PC-9 (cell line): ENCODE measurements around the gene TNFRSF9. TPM values are rescaled to one million over a fixed set of nuclear protein-coding genes. Genes with fewer than 3 reads are reported as not detected.

Experiments
- BruUV-seq: library from RNA; stranded (reverse); fragments of 400-500 nt; replicated peaks from 2 replicates; lab custom pipeline; 2021; lab: Mats Ljungman, UMichigan
- CTCF ChIA-PET: fragments of 300-600 bp; sonication (Branson Sonifier 250); formaldehyde crosslinking; loops from one replicate; lab custom pipeline; 2022; ENCODE audit warnings: antibody characterized with exemption; lab: Charles Lee
- POLR2A ChIA-PET: fragments of 300-600 bp; sonication (Branson Sonifier 250); formaldehyde crosslinking; loops from one replicate; lab custom pipeline; 2022; ENCODE audit warnings: antibody characterized with exemption; ENCODE audit not compliant: unreplicated experiment; lab: Charles Lee
- DNase-seq, 2 experiments: peaks; one replicate each; pipeline versions ENCODE4 v3.0.0 to v3.0.0-alpha.2; 2015 to 2022; ENCODE audit warnings: mixed read lengths in 1 of 2
- H2AFZ ChIP-seq: fragments of 200-600 bp; sonication (generic); 2 replicates; pipeline ENCODE4 v1.8.1; 2017; ENCODE audit warnings: antibody characterized with exemption
- H3F3A ChIP-seq: fragments of 200-600 bp; sonication (generic); 2 replicates; pipeline ENCODE4 v1.8.1; 2017; ENCODE audit warnings: antibody characterized with exemption, mild to moderate bottlenecking, low read depth; ENCODE audit not compliant: insufficient read depth
- H3K27ac ChIP-seq: fragments of 200-600 bp; sonication (generic); 2 replicates; pipeline ENCODE4 v1.6.1; 2016; ENCODE audit warnings: mixed run types
- H3K27me3 ChIP-seq: fragments of 200-600 bp; sonication (generic); 2 replicates; pipeline ENCODE4 v1.6.1; 2016; ENCODE audit warnings: low read depth, mixed run types; ENCODE audit not compliant: insufficient read depth
- H3K36me3 ChIP-seq: fragments of 200-600 bp; sonication (generic); 2 replicates; pipeline ENCODE4 v1.6.1; 2016; ENCODE audit warnings: low read depth, mixed run types
- H3K4me1 ChIP-seq: fragments of 200-600 bp; sonication (generic); replicated peaks from 2 replicates; pipeline ENCODE4 v1.6.1; 2016; ENCODE audit warnings: mixed run types; ENCODE audit not compliant: insufficient read depth
- H3K4me2 ChIP-seq: fragments of 200-600 bp; sonication (generic); 2 replicates; pipeline ENCODE4 v1.6.1; 2017; ENCODE audit warnings: mixed run types
- H3K4me3 ChIP-seq: fragments of 200-600 bp; sonication (generic); 2 replicates; pipeline ENCODE4 v1.6.1; 2016; ENCODE audit warnings: mixed run types
- H3K79me2 ChIP-seq: fragments of 200-600 bp; sonication (generic); 2 replicates; pipeline ENCODE4 v1.6.1; 2017; ENCODE audit warnings: low read depth, mixed run types
- H3K9me2 ChIP-seq: fragments of 200-600 bp; sonication (generic); 2 replicates; pipeline ENCODE4 v1.8.1; 2017; ENCODE audit warnings: mild to moderate bottlenecking; ENCODE audit not compliant: insufficient read depth
- H3K9me3 ChIP-seq: fragments of 200-600 bp; sonication (generic); 2 replicates; pipeline ENCODE4 v1.8.1; 2016; ENCODE audit warnings: low read depth; ENCODE audit not compliant: insufficient read depth
- H4K20me1 ChIP-seq: fragments of 200-600 bp; sonication (generic); 2 replicates; pipeline ENCODE4 v1.8.1; 2017; ENCODE audit not compliant: insufficient read depth
- CTCF ChIP-seq: fragments of 200-600 bp; sonication (generic); conservative IDR thresholded peaks from 2 replicates; pipeline ENCODE4 v1.6.1; 2017; ENCODE audit warnings: mixed run types, antibody characterized with exemption, mild to moderate bottlenecking, moderate library complexity
- EZH2 ChIP-seq: fragments of 200-600 bp; sonication (generic); IDR thresholded peaks from 2 replicates; pipeline ENCODE4 v1.8.0; 2017; ENCODE audit warnings: antibody characterized with exemption, low read depth
- intact Hi-C: fragments of 100-400 bp; cut with micrococcal nuclease; formaldehyde crosslinking; loops from one replicate; pipeline ENCODE4 v1.10.0; 2022; ENCODE audit not compliant: unreplicated experiment
- total RNA-seq: library from RNA; stranded (reverse); gene quantifications from 2 replicates; pipeline ENCODE4 v1.2.3, GENCODE V29; 2021

Gene TNFRSF9
- total RNA-seq, 1 experiment from 2014 or later: 0.70 TPM

DNA sequence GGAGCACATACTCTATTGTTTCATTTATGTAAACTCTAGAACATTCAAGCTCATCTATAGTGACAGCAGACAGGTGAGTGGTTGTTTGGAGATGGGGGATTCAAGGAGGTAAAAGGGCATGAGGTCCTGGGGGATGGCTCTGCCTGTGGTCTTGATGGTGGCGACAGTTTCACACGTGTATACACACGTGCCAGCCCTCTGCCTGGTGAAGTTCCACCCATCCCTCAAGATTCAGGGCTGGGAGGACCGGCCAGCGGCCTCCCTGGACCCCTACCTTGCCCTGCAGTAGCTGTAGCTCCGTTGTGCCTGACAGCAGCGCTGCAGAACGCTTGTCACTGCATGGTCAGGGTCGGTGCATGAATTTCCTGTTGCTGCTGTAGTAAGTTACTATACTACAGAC is 48.8 kb downstream of the TNFRSF9 start:
- CTCF ChIA-PET: no interaction called here

GRCh38 chr1:7890853-7891252 is 49.8 kb downstream of the TNFRSF9 start:
- H3K9me3 ChIP-seq: no peaks in the 10 kb centered on the region
- H3K4me2 ChIP-seq: no peak overlapping the region
- H3K27ac ChIP-seq: no peak overlapping the region
- no peaks in the 10 kb centered on the region for H3K36me3 ChIP-seq
- no peaks in the 10 kb centered on the region for H4K20me1 ChIP-seq
- no peaks in the 10 kb centered on the region for H3K9me2 ChIP-seq
- H3K27me3 ChIP-seq: no peaks in the 10 kb centered on the region
- no peak for TF ChIP-seq CTCF
- TF ChIP-seq EZH2: no peak
- CTCF ChIA-PET: interaction anchor here (0.6 kb wide), 1 partner anchor 244 kb away, joined by 3 read pairs; no protein-coding TSS in a partner anchor
- intact Hi-C loops: no loop called here
- no peak overlapping the region for H3K4me3 ChIP-seq
- BruUV-seq: no TSS peak
- no peak overlapping the region for H2AFZ ChIP-seq
- POLR2A ChIA-PET: interaction anchor here (0.6 kb wide), 1 partner anchor 58 kb away, joined by 3 read pairs; no protein-coding TSS in a partner anchor
- H3K79me2 ChIP-seq: no peaks in the 10 kb centered on the region
- no peaks in the 10 kb centered on the region for H3F3A ChIP-seq
- H3K4me1 ChIP-seq: no peaks in the 10 kb centered on the region
- no peak for DNase-seq

More for the DNA sequence above, 48.8 kb downstream of the TNFRSF9 start:
- H3K27ac ChIP-seq: no peak overlapping the region
- intact Hi-C loops: no loop called here
- no peaks in the 10 kb centered on the region for H4K20me1 ChIP-seq
- no peak for DNase-seq
- no peaks in the 10 kb centered on the region for H3K27me3 ChIP-seq
- no peaks in the 10 kb centered on the region for H3K79me2 ChIP-seq
- no peak overlapping the region for H2AFZ ChIP-seq
- POLR2A ChIA-PET: no interaction called here
- no peaks in the 10 kb centered on the region for H3K36me3 ChIP-seq
- H3K9me2 ChIP-seq: no peaks in the 10 kb centered on the region
- no peak overlapping the region for H3K4me2 ChIP-seq
- BruUV-seq: no TSS peak
- TF ChIP-seq EZH2 (no peak), CTCF (no peak)
- H3K4me1 ChIP-seq: no peaks in the 10 kb centered on the region
- H3F3A ChIP-seq: no peaks in the 10 kb centered on the region
- H3K9me3 ChIP-seq: no peaks in the 10 kb centered on the region
- no peak overlapping the region for H3K4me3 ChIP-seq

DNA sequence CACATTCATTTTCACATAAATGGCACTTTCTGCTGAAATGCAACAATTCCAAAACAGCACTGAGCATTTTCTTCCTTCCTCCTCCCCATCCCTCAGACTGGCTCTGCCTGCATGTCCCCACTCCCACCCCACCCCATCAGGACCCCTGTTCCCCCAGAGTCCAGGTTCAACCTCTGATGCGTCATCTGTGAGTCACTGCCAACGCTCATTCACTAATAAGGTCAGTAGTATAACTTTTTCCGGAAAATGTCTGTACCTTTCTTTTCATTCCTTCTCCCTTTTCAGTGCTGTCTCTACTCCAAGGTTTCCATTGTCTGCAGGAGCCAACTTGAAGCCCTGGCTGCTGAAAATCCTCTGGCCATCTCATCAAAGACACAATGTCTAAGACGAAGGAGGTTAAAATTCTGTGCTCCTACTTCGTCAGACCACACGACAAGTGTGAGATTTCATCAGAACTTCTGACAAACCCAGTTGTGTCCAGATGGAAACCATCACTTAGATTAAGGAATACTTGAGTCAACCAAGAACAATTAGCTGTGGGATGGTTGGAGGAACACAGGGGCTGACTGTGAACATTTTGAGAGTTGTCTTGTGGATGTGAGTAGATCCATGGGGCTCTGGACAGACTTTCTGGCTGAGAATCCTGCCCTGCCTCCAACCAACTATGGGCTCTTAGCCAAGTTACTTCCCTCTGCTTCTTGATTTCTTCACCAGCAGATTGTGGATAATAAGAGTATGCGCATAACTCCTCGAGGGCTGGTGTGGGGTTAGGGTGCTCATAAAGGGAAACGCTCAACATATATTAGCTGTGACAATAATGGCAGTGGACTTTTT is 52.2 kb downstream of the TNFRSF9 start:
- Histone ChIP-seq H3K27me3 (no peaks in the 10 kb centered on the region), H3K4me2 (no peak overlapping the region), H3K4me3 (no peak overlapping the region), H3K79me2 (no peaks in the 10 kb centered on the region), H3K4me1 (no peaks in the 10 kb centered on the region), H4K20me1 (no peaks in the 10 kb centered on the region), H3K9me2 (no peaks in the 10 kb centered on the region), H3K36me3 (no peaks in the 10 kb centered on the region), H2AFZ (no peak overlapping the region), H3K27ac (no peak overlapping the region), H3F3A (no peaks in the 10 kb centered on the region), H3K9me3 (no peaks in the 10 kb centered on the region)
- DNase-seq: no peak
- no TSS peak for BruUV-seq
- TF ChIP-seq CTCF (no peak), EZH2 (no peak)
- POLR2A ChIA-PET: no interaction called here
- intact Hi-C loops: no loop called here
- CTCF ChIA-PET: no interaction called here
